Chondrocyte (in vitro differentiated cells): ENCODE data around the gene C11orf68. TPM values are rescaled to one million over a fixed set of nuclear protein-coding genes. Genes with fewer than 3 reads are reported as not detected.
A peak's percentile ranks its signal among the peaks of the same experiment; 100 is the strongest.

ENCODE experiments used
- DNase-seq: peaks from one replicate; pipeline ENCODE4 v3.0.0; 2021; ENCODE audit warnings: mixed read lengths, low spot score
- H3K27ac Mint-ChIP-seq: one replicate; pipeline ENCODE4 v1.8.0; 2021; ENCODE audit warnings: mild to moderate bottlenecking, moderate library complexity, mixed read lengths; ENCODE audit not compliant: unreplicated experiment
- H3K27me3 Mint-ChIP-seq: 2 replicates; pipeline ENCODE4 v1.8.0; 2021; ENCODE audit warnings: low read depth, mixed read lengths
- H3K36me3 Mint-ChIP-seq: 2 replicates; pipeline ENCODE4 v1.8.0; 2021; ENCODE audit warnings: low read depth, mixed read lengths
- H3K4me1 Mint-ChIP-seq: 2 replicates; pipeline ENCODE4 v1.8.0; 2021; ENCODE audit warnings: low read depth, mild to moderate bottlenecking, mixed read lengths
- H3K4me3 Mint-ChIP-seq: one replicate; pipeline ENCODE4 v1.8.0; 2021; ENCODE audit warnings: mild to moderate bottlenecking, moderate library complexity, mixed read lengths; ENCODE audit not compliant: unreplicated experiment
- H3K9me3 Mint-ChIP-seq: 2 replicates; pipeline ENCODE4 v1.8.0; 2021; ENCODE audit warnings: low read depth, mixed read lengths
- CTCF ChIP-seq: fragments of 200-600 bp; sonication (generic); IDR thresholded peaks from 2 replicates; pipeline ENCODE4 v1.5.0; 2021; ENCODE audit warnings: antibody characterized with exemption, mild to moderate bottlenecking, moderate library complexity
- total RNA-seq: library from RNA; stranded (reverse); gene quantifications from 3 replicates; pipeline ENCODE4 v1.2.1, GENCODE V29; 2021

The C11orf68 gene
- total RNA-seq, 1 donor from 2014 or later: 68.8 TPM

- H3K9me3 Mint-ChIP-seq: no peaks in the 10 kb centered on the region
- H3K4me3 Mint-ChIP-seq: no peak overlapping the region
- H3K27me3 Mint-ChIP-seq: no peaks in the 10 kb centered on the region
- no peak for DNase-seq
- no peak for TF ChIP-seq CTCF
- peaks cover 20% of the 10 kb centered on the region for H3K36me3 Mint-ChIP-seq
- peaks cover 32% of the 10 kb centered on the region for H3K4me1 Mint-ChIP-seq
- peak overlapping the region; percentile 54 for H3K27ac Mint-ChIP-seq
Observed at GRCh38 chr11:65883786-65884715, 34.8 kb downstream of the C11orf68 start.

- Mint-ChIP-seq H3K4me1 (peaks cover 26% of the 10 kb centered on the region), H3K27ac (no peak overlapping the region)
Observed at GRCh38 chr11:65883058-65883761, 35.7 kb downstream of the C11orf68 start.

GRCh38 chr11:65882120-65883057 lies 36.5 kb downstream of the C11orf68 start:
- H3K27me3 Mint-ChIP-seq: no peaks in the 10 kb centered on the region
- no peak overlapping the region for H3K27ac Mint-ChIP-seq
- no peak for TF ChIP-seq CTCF
- DNase-seq: peak; percentile 81
- H3K9me3 Mint-ChIP-seq: no peaks in the 10 kb centered on the region
- H3K4me1 Mint-ChIP-seq: peaks cover 20% of the 10 kb centered on the region
- no peak overlapping the region for H3K4me3 Mint-ChIP-seq
- peaks cover 18% of the 10 kb centered on the region for H3K36me3 Mint-ChIP-seq

More at GRCh38 chr11:65883058-65883761, 35.7 kb downstream of the C11orf68 start:
- H3K27me3 Mint-ChIP-seq: no peaks in the 10 kb centered on the region
- no peak for TF ChIP-seq CTCF
- no peaks in the 10 kb centered on the region for H3K9me3 Mint-ChIP-seq
- no peak overlapping the region for H3K4me3 Mint-ChIP-seq
- peaks cover 19% of the 10 kb centered on the region for H3K36me3 Mint-ChIP-seq
- DNase-seq: peak; percentile 68

GRCh38 chr11:65880844-65881421 lies 37.9 kb downstream of the C11orf68 start:
- H3K4me3 Mint-ChIP-seq: no peak overlapping the region
- DNase-seq: peak; percentile 78
- H3K27me3 Mint-ChIP-seq: no peaks in the 10 kb centered on the region
- H3K27ac Mint-ChIP-seq: no peak overlapping the region
- no peaks in the 10 kb centered on the region for H3K9me3 Mint-ChIP-seq
- TF ChIP-seq CTCF: no peak
- H3K4me1 Mint-ChIP-seq: peaks cover 9% of the 10 kb centered on the region
- H3K36me3 Mint-ChIP-seq: peaks cover 14% of the 10 kb centered on the region
